HG03460 (cell line): ENCODE results near the gene ZDHHC18.

Experiments used
- ATAC-seq: cut with Tn5 transposase; IDR thresholded peaks from one replicate; pipeline ENCODE4 v1.9.1; 2021; ENCODE audit not compliant: unreplicated experiment

ZDHHC18 gene

GRCh38 chr1:26826261-26827105, at the start of gene ZDHHC18:
Gene ZDHHC18 (plus strand): TSS chr1:26826688. CDS start chr1:26826805, 117 bp downstream.
- peak; percentile 64 for ATAC-seq

GRCh38 chr1:26779098-26779668, 47.3 kb upstream of the ZDHHC18 start:
- ATAC-seq = no peak

- no peak for ATAC-seq
Observed at GRCh38 chr1:26780344-26780957, 46.0 kb upstream of the ZDHHC18 start.

GRCh38 chr1:26781206-26781825, 45.2 kb upstream of the ZDHHC18 start:
- ATAC-seq = no peak

GRCh38 chr1:26782521-26783212, 43.8 kb upstream of the ZDHHC18 start:
- no peak for ATAC-seq

GRCh38 chr1:26783646-26784022, 42.9 kb upstream of the ZDHHC18 start:
- no peak for ATAC-seq

- ATAC-seq = no peak
Observed at GRCh38 chr1:26784023-26784871, 42.2 kb upstream of the ZDHHC18 start.

- no peak for ATAC-seq
Observed at GRCh38 chr1:26784886-26785285, 41.6 kb upstream of the ZDHHC18 start.

- ATAC-seq = no peak
Observed at GRCh38 chr1:26785611-26786436, 40.7 kb upstream of the ZDHHC18 start.

GRCh38 chr1:26786437-26787380, 39.8 kb upstream of the ZDHHC18 start:
- ATAC-seq = no peak

- ATAC-seq = peak; percentile 41
Observed at GRCh38 chr1:26787381-26787705, 39.1 kb upstream of the ZDHHC18 start.

- peak; percentile 55 for ATAC-seq
Observed at GRCh38 chr1:26787706-26788514, 38.6 kb upstream of the ZDHHC18 start, which contains the start of gene PIGV. Gene PIGV (plus strand): TSS chr1:26787950. CDS start chr1:26790816, 2,866 bp downstream.

GRCh38 chr1:26788515-26788785, 38.0 kb upstream of the ZDHHC18 start:
- no peak for ATAC-seq

- ATAC-seq = no peak
Observed at GRCh38 chr1:26788836-26789611, 37.5 kb upstream of the ZDHHC18 start.

GRCh38 chr1:26789612-26789865, 36.9 kb upstream of the ZDHHC18 start:
- no peak for ATAC-seq

- no peak for ATAC-seq
Observed at GRCh38 chr1:26789931-26790330, 36.6 kb upstream of the ZDHHC18 start.

GRCh38 chr1:26790551-26790953, 35.9 kb upstream of the ZDHHC18 start:
- ATAC-seq = no peak
